GM10248 (cell line): ENCODE data around the gene HJV.

Experiments used
- CTCF ChIA-PET: fragments of 300-600 bp; sonication (Branson Sonifier 250); formaldehyde crosslinking; extraction: SDS; loops from one replicate; lab custom pipeline; 2021; ENCODE audit warnings: antibody characterized with exemption; lab: Yijun Ruan, JAX
- POLR2A ChIA-PET: fragments of 350-650 bp; sonication (Branson Sonifier 250); formaldehyde crosslinking; extraction: SDS; loops from one replicate; lab custom pipeline; 2020; ENCODE audit warnings: antibody characterized with exemption; lab: Yijun Ruan, JAX
- DNase-seq: peaks from one replicate; pipeline ENCODE4 v3.0.0; 2012; ENCODE audit errors: extremely low spot score
- CTCF ChIP-seq: IDR thresholded peaks from 2 replicates; pipeline ENCODE4 v1.5.1; 2012; ENCODE audit warnings: mild to moderate bottlenecking, low read depth; ENCODE audit errors: extremely low read depth, missing control alignments, control extremely low read depth

Gene HJV

GRCh38 chr1:145988773-145989172 lies 32.8 kb downstream of the HJV start:
- ChIA-PET POLR2A (interaction anchor here (0.8 to 3.0 kb wide), 4 partner anchors 9 to 49 kb away, joined by 3 to 25 read pairs (median 3); no protein-coding TSS in a partner anchor), CTCF (interaction anchor here (0.7 to 14.3 kb wide), 5 partner anchors 9 to 143 kb away, joined by 3 to 176 read pairs (median 6); partner anchors contain the start of genes LIX1L and NUDT17)
- TF ChIP-seq CTCF = no peak
- no peak for DNase-seq

- DNase-seq = no peak
- no peak for TF ChIP-seq CTCF
- CTCF ChIA-PET = interaction anchor here (2.1 to 14.3 kb wide), 2 partner anchors 8 to 19 kb away, joined by 10 to 176 read pairs; no protein-coding TSS in a partner anchor
- POLR2A ChIA-PET = interaction anchor here (0.6 to 3.0 kb wide), 4 partner anchors 8 to 1096 kb away, joined by 3 to 25 read pairs (median 8); no protein-coding TSS in a partner anchor
These were observed 33.6 kb downstream of the HJV start for GRCh38 chr1:145987926-145988325.

GRCh38 chr1:145986551-145986950 lies 35.0 kb downstream of the HJV start:
- TF ChIP-seq CTCF = no peak
- CTCF ChIA-PET = interaction anchor here (1.1 to 14.3 kb wide), 4 partner anchors 7 to 35 kb away, joined by 3 to 176 read pairs (median 5); partner anchors contain the start of genes ANKRD34A, HJV and POLR3GL
- POLR2A ChIA-PET = interaction anchor here (1.3 kb wide), 1 partner anchor 8 kb away, joined by 8 read pairs; no protein-coding TSS in a partner anchor
- no peak for DNase-seq

- ChIA-PET CTCF (interaction anchor here (1.1 to 14.3 kb wide), 4 partner anchors 6 to 36 kb away, joined by 3 to 176 read pairs (median 5); partner anchors contain the start of genes ANKRD34A, HJV and POLR3GL), POLR2A (interaction anchor here (1.5 kb wide), 1 partner anchor 127 kb away, joined by 5 read pairs; the partner anchor contains the start of gene PIAS3)
- no peak for TF ChIP-seq CTCF
- no peak for DNase-seq
These were observed 35.8 kb downstream of the HJV start for GRCh38 chr1:145985502-145986439.

- no peak for DNase-seq
- POLR2A ChIA-PET = interaction anchor here (1.5 kb wide), 1 partner anchor 126 kb away, joined by 5 read pairs; the partner anchor contains the start of gene PIAS3
- TF ChIP-seq CTCF = no peak
- CTCF ChIA-PET = interaction anchor here (2.3 kb wide), 1 partner anchor 22 kb away, joined by 5 read pairs; no protein-coding TSS in a partner anchor
These were observed 36.4 kb downstream of the HJV start for GRCh38 chr1:145985129-145985501.
